Sigmoid colon (tissue), 7 donors: ENCODE results near the gene PPFIBP2. TPM values are rescaled to one million over a fixed set of nuclear protein-coding genes. Genes with fewer than 3 reads are reported as not detected.

Experiments
- DNase-seq: peaks from one replicate; pipeline ENCODE4 v3.0.0-alpha.2; 2019
- H3K27ac ChIP-seq, 4 donors: fragments of 200-600 bp; sonication (generic); one replicate each; pipeline ENCODE4 v1.5.1; 2016 to 2019; ENCODE audit warnings: mild to moderate bottlenecking in 1 of 4
- H3K27me3 ChIP-seq, 3 donors: fragments of 200-600 bp; sonication (generic); one replicate each; pipeline ENCODE4 v1.5.1; 2019; ENCODE audit warnings: mild to moderate bottlenecking in 1 of 3
- H3K36me3 ChIP-seq, 4 donors: fragments of 200-600 bp; sonication (generic); one replicate each; pipeline ENCODE4 v1.5.1; 2016 to 2019
- H3K4me1 ChIP-seq, 4 donors: fragments of 200-600 bp; sonication (generic); one replicate each; pipeline ENCODE4 v1.5.1; 2017 to 2019
- H3K4me3 ChIP-seq, 4 donors: fragments of 200-600 bp; sonication (generic); one replicate each; pipeline ENCODE4 v1.5.1; 2017 to 2019; ENCODE audit warnings: mild to moderate bottlenecking in 2 of 4, moderate library complexity in 1 of 4
- H3K9me3 ChIP-seq, 4 donors: fragments of 200-600 bp in 3 of 4; sonication (generic) in 3 of 4; one replicate each; pipeline versions ENCODE4 v1.5.1 to v1.6.1; 2013 to 2019
- CTCF ChIP-seq, 4 experiments: fragments of 450-650 bp in 3 of 4; fragments of 200-600 bp in 1 of 4; IDR thresholded peaks; one replicate each; pipeline ENCODE4 v1.5.1; 2016 to 2019; ENCODE audit warnings: antibody characterized with exemption in 4 of 4, mild to moderate bottlenecking in 3 of 4, moderate library complexity in 2 of 4
- EP300 ChIP-seq, 4 donors: sonication (generic); formaldehyde crosslinking; IDR thresholded peaks; one replicate each; pipeline ENCODE4 v1.6.1; 2017; ENCODE audit warnings: antibody characterized with exemption in 4 of 4
- POLR2A ChIP-seq, 2 donors: fragments of 450-650 bp; IDR thresholded peaks; one replicate each; pipeline ENCODE4 v1.6.1; 2016; ENCODE audit warnings: antibody characterized with exemption in 2 of 2, mild to moderate bottlenecking in 2 of 2, moderate library complexity in 2 of 2
- POLR2AphosphoS5 ChIP-seq, 4 donors: sonication (generic); formaldehyde crosslinking; IDR thresholded peaks; one replicate each; pipeline ENCODE4 v1.6.1; 2017; ENCODE audit warnings: antibody characterized with exemption in 4 of 4
- WGBS, 2 donors: extraction: QIAGEN DNeasy Blood & Tissue Kit; methylation state at CpG; one replicate each; pipeline ENCODE4 v1.1.7; 2013; 5-methylcytosine and 5-hydroxymethylcytosine counted together
- intact Hi-C: fragments of 100-400 bp; cut with DNase I; formaldehyde crosslinking; loops from one replicate; pipeline ENCODE4 v1.15.1; 2023
- polyA plus RNA-seq, 3 donors: library from polyadenylated mRNA; stranded (reverse); fragments of 200-250 nt; gene quantifications; one replicate each; pipeline ENCODE4 v1.2.3, GENCODE V29; 2013
- total RNA-seq, 4 donors: library from RNA; depleted of rRNA; stranded (reverse); fragments of >200 nt; gene quantifications; one replicate each; pipeline ENCODE4 v1.1.0, GENCODE V29; 2016
- donor health status: healthy with polysubstance abuse.
- donor health status: Bipolar disorder and iron deficiency.
- donor health status: healthy.

PPFIBP2 gene
- total and polyA plus RNA-seq, 7 donors, result 4.1 to 33.5 (median 11.6) TPM

GRCh38 chr11:7605186-7605943 is 91.6 kb downstream of the PPFIBP2 start:
- Histone ChIP-seq H3K36me3 (peaks cover 0 to under 1% (median 0%) of the 10 kb centered on the region in 4 donors), H3K27ac (no peak overlapping the region), H3K9me3 (no peaks in the 10 kb centered on the region), H3K4me3 (no peak overlapping the region), H3K4me1 (no peaks in the 10 kb centered on the region), H3K27me3 (no peaks in the 10 kb centered on the region)
- TF ChIP-seq EP300 (IDR thresholded peaks at IDR 0.05) (no peak), POLR2AphosphoS5 (IDR thresholded peaks at IDR 0.05) (no peak), CTCF (IDR thresholded peaks at IDR 0.05) (no peak), POLR2A (IDR thresholded peaks at IDR 0.05) (no peak)
- 11 to 47% methylated on average over 5 of the region's 5 CpGs for WGBS, 2 donors
- intact Hi-C loops, result no loop called here
- no peak for DNase-seq

GRCh38 chr11:7606496-7606895 is 92.7 kb downstream of the PPFIBP2 start:
- Histone ChIP-seq H3K27me3 (no peaks in the 10 kb centered on the region), H3K9me3 (no peaks in the 10 kb centered on the region), H3K4me3 (no peak overlapping the region), H3K27ac (no peak overlapping the region), H3K4me1 (no peaks in the 10 kb centered on the region), H3K36me3 (peaks cover 0 to 6% (median 0%) of the 10 kb centered on the region in 4 donors)
- DNase-seq, result no peak
- TF ChIP-seq POLR2AphosphoS5 (IDR thresholded peaks at IDR 0.05) (no peak), EP300 (IDR thresholded peaks at IDR 0.05) (no peak), POLR2A (IDR thresholded peaks at IDR 0.05) (no peak), CTCF (IDR thresholded peaks at IDR 0.05) (no peak)
- intact Hi-C loops, result no loop called here

- intact Hi-C loops, result no loop called here
- DNase-seq, result no peak
- no peaks in the 10 kb centered on the region for H3K4me1 ChIP-seq
- no peaks in the 10 kb centered on the region for H3K27me3 ChIP-seq
- peaks cover 0 to 6% (median 0%) of the 10 kb centered on the region in 4 donors for H3K36me3 ChIP-seq
- TF ChIP-seq CTCF (IDR thresholded peaks at IDR 0.05) (no peak), POLR2AphosphoS5 (IDR thresholded peaks at IDR 0.05) (no peak), POLR2A (IDR thresholded peaks at IDR 0.05) (no peak), EP300 (IDR thresholded peaks at IDR 0.05) (no peak)
- no peak overlapping the region for H3K27ac ChIP-seq
- WGBS, 2 donors, result 91 to 93% methylated on average over 4 of the region's 4 CpGs
- H3K9me3 ChIP-seq, result no peaks in the 10 kb centered on the region
- no peak overlapping the region for H3K4me3 ChIP-seq
Observed at GRCh38 chr11:7609015-7609414, 95.2 kb downstream of the PPFIBP2 start.

- Histone ChIP-seq H3K4me3 (no peak overlapping the region), H3K27me3 (no peaks in the 10 kb centered on the region), H3K36me3 (peaks cover 0 to 6% (median 0%) of the 10 kb centered on the region in 4 donors), H3K4me1 (no peaks in the 10 kb centered on the region), H3K27ac (no peak overlapping the region), H3K9me3 (no peaks in the 10 kb centered on the region)
- intact Hi-C loops, result no loop called here
- TF ChIP-seq EP300 (IDR thresholded peaks at IDR 0.05), result no peak
- no peak for TF ChIP-seq CTCF (IDR thresholded peaks at IDR 0.05)
- TF ChIP-seq POLR2A (IDR thresholded peaks at IDR 0.05), result no peak
- no peak for TF ChIP-seq POLR2AphosphoS5 (IDR thresholded peaks at IDR 0.05)
- no peak for DNase-seq
Observed at GRCh38 chr11:7609521-7609920, 95.7 kb downstream of the PPFIBP2 start.

GRCh38 chr11:7610393-7610792 is 96.6 kb downstream of the PPFIBP2 start:
- Histone ChIP-seq H3K27ac (no peak overlapping the region), H3K36me3 (peaks cover 0 to 6% (median 0%) of the 10 kb centered on the region in 4 donors), H3K4me3 (no peak overlapping the region), H3K9me3 (no peaks in the 10 kb centered on the region), H3K4me1 (no peaks in the 10 kb centered on the region), H3K27me3 (no peaks in the 10 kb centered on the region)
- no peak for DNase-seq
- intact Hi-C loops, result no loop called here
- 99% methylated on average over 3 of the region's 3 CpGs for WGBS, 2 donors
- TF ChIP-seq CTCF (IDR thresholded peaks at IDR 0.05) (no peak), POLR2AphosphoS5 (IDR thresholded peaks at IDR 0.05) (no peak), POLR2A (IDR thresholded peaks at IDR 0.05) (no peak), EP300 (IDR thresholded peaks at IDR 0.05) (no peak)
